ENCODE data around the gene PBX4.

The PBX4 gene

DNA sequence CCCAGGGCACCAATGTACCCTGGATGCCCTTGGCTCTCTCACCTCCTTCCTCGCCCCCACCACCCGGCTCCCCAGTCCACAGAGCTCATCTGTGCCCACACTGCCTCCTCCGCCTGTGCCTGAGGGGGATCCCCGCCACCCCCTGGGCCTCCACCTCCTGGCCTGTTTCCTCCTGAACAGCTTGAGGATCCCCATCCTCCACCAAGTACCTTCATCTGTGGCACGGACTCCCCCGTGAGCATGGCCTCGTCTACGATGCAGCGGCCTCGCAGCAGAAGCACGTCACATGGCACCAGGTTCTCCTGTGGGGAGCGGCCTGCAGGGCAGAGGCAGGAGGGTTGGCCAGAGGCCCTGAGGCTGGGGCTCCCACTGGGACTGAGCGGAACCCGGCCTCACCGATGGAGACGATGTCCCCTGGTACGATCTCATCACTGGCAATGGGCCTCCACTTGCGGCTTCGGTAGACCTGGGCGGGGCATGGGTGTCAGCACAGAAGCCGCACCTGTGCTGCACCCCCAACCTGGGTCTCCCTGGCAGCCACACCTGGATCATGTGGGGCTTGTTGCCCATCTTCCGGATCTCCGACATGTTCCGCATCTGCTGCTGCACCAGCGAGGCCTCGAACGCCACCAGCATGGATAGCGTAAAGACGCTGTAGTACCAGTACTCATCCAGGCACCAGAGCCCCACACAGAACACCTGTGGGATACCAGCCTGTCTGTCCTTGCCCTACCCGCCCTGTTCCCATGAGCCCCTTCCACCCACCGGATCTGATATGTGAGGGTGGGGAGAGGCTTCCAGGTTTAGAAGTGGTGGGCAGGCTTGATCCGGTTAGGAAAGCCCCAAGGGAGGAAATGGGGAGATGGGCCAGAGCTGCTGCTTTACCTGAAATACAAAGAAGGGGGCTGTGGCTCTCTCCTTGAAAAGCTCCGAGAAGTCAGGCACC lies 38.2 kb upstream of the PBX4 start:
- Histone ChIP-seq H2AFZ (ENCODE audit: low read length, unreplicated experiment) (no peak overlapping the region), H3K36me3 (ENCODE audit: insufficient read depth, low read length) (0 out of 2 replicates have a peak, but pooled peaks cover 6% of the 10 kb centered on the region), H3K4me1 (ENCODE audit: control insufficient read depth, insufficient read depth, low read length, unreplicated experiment) (peaks cover 7% of the 10 kb centered on the region), H3K4me3 (ENCODE audit: low read depth, low read length) (no peak overlapping the region), H3K79me2 (ENCODE audit: control insufficient read depth, insufficient read depth, low read length, unreplicated experiment) (peaks cover 8% of the 10 kb centered on the region), H3K27me3 (ENCODE audit: insufficient read depth, low read length) (no peaks in the 10 kb centered on the region), H3K27ac (ENCODE audit: low read depth, low read length) (no peak overlapping the region)

DNA sequence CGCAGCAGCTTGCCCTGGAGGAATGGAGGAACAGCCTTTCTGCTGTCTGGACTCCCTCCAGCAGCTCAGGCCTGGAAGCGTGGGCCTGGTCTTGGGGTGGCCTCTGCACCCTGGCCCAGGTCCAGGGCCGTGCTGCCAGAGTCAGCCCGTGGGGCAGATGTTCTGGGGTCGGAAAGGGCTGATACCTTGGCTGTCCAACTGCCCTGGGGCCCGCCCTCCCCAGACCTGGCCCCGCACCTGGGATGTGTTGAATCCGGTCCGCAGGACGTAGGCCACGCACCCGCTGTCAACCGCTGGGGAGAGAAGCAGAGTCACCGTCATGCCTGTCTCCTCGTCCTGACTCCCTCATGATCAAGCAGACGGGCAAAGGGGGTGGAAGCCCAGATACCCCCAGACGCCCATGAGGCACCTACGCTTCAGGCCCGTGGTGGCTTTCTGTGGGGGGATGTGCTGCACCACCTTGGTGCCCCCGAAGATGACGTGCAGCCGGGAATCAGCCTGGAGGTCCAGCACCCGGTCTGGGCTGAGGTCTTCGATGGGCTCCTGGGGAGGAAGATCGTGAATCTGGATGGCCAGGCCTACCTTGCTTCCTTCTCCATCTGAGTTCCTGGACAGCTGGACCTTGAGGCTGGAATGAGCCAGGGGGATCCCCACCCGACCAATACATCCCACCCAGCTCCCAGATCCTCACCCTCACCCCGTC lies 37.3 kb upstream of the PBX4 start:
- Histone ChIP-seq H2AFZ (ENCODE audit: low read length, unreplicated experiment) (no peak overlapping the region), H3K27ac (ENCODE audit: low read depth, low read length) (no peak overlapping the region), H3K27me3 (ENCODE audit: insufficient read depth, low read length) (no peaks in the 10 kb centered on the region), H3K36me3 (ENCODE audit: insufficient read depth, low read length) (0 out of 2 replicates have a peak, but pooled peaks cover 6% of the 10 kb centered on the region), H3K4me1 (ENCODE audit: control insufficient read depth, insufficient read depth, low read length, unreplicated experiment) (no peaks in the 10 kb centered on the region), H3K79me2 (ENCODE audit: control insufficient read depth, insufficient read depth, low read length, unreplicated experiment) (no peaks in the 10 kb centered on the region), H3K4me3 (ENCODE audit: low read depth, low read length) (no peak overlapping the region)

DNA sequence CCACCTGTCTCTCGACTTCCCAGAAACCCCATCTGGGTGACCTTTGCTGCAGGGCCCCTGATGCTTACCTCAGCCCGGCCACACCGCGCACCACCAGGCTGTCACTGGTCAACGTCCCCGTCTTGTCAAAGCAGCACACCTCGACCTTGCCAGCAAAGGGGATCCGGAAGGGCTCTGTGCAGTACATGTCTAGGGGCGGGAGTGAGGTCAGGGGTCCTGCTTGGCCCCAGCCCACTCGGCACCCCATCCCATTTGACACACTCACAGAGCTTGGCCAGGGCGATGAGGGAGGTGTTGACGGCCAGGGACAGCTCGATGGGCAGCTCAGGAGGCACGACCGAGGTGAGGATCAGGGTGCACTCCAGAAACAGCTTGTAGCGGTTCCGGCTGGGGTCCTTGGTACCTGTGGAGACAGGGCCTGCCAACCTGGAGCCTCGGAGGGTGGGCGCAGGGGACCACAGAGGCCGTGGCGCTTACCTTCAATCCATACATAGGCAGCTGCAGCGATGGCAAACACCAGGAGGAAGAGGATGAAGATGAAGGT lies 36.6 kb upstream of the PBX4 start:
- no peaks in the 10 kb centered on the region for H3K27me3 ChIP-seq (ENCODE audit: insufficient read depth, low read length)
- no peak overlapping the region for H3K27ac ChIP-seq (ENCODE audit: low read depth, low read length)
- no peaks in the 10 kb centered on the region for H3K4me1 ChIP-seq (ENCODE audit: control insufficient read depth, insufficient read depth, low read length, unreplicated experiment)
- no peaks in the 10 kb centered on the region for H3K79me2 ChIP-seq (ENCODE audit: control insufficient read depth, insufficient read depth, low read length, unreplicated experiment)
- no peak overlapping the region for H3K4me3 ChIP-seq (ENCODE audit: low read depth, low read length)
- 0 out of 2 replicates have a peak, but pooled peaks cover 6% of the 10 kb centered on the region for H3K36me3 ChIP-seq (ENCODE audit: insufficient read depth, low read length)
- H2AFZ ChIP-seq (ENCODE audit: low read length, unreplicated experiment) = no peak overlapping the region

DNA sequence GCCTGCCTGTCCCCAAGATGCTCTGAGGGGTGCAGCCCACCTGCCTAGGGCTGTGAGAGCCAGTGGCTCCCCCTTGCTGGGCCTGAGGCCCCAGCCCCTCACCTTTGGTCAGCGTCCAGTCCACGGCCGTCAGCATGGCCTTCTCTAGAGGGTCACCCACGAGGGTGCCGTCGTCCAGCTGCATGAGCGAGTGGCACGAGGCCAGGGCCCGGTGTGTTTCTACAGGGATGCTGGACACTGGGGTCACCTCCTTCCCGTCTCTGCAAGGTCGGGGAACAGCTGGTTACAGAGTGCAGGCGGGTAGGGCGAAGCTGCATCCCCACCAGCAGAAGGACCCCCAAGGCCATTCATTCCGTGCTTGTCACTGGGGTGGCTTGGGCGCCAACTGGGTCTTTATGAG lies 36.0 kb upstream of the PBX4 start:
- Histone ChIP-seq H3K79me2 (ENCODE audit: control insufficient read depth, insufficient read depth, low read length, unreplicated experiment) (no peaks in the 10 kb centered on the region), H3K27ac (ENCODE audit: low read depth, low read length) (no peak overlapping the region), H3K36me3 (ENCODE audit: insufficient read depth, low read length) (0 out of 2 replicates have a peak, but pooled peaks cover 6% of the 10 kb centered on the region), H2AFZ (ENCODE audit: low read length, unreplicated experiment) (no peak overlapping the region), H3K27me3 (ENCODE audit: insufficient read depth, low read length) (no peaks in the 10 kb centered on the region), H3K4me3 (ENCODE audit: low read depth, low read length) (no peak overlapping the region), H3K4me1 (ENCODE audit: control insufficient read depth, insufficient read depth, low read length, unreplicated experiment) (no peaks in the 10 kb centered on the region)

DNA sequence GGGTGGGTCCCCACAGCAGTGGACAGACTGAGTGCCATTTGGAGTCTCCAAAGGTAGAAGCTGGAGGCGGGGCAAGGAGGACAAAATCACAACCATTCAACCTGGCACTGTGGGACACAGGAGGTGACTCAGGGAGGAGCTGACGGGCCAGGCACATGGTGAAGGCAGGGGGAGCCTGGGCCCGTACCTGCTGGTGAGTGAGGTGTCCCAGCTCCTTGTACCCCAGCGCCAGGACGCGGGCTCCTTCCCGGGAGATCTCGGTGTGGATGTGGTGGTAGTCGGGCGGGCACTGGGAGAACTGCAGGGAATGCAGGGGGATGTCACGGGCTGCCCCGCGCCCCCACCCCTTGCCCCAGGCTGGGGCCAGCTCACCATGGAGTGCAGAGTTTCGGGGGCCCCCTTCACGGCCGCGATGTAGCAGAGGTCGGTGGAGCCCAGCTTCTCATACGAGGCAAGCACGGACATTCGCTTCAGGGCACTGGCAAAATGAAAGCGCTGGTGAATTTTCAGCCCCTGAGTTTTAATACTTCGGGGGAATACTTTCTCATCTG lies 35.2 kb upstream of the PBX4 start:
- no peak overlapping the region for H3K4me3 ChIP-seq (ENCODE audit: low read depth, low read length)
- H3K27ac ChIP-seq (ENCODE audit: low read depth, low read length) = no peak overlapping the region
- H3K36me3 ChIP-seq (ENCODE audit: insufficient read depth, low read length) = 0 out of 2 replicates have a peak, but pooled peaks cover 6% of the 10 kb centered on the region
- H3K79me2 ChIP-seq (ENCODE audit: control insufficient read depth, insufficient read depth, low read length, unreplicated experiment) = no peaks in the 10 kb centered on the region
- H2AFZ ChIP-seq (ENCODE audit: low read length, unreplicated experiment) = no peak overlapping the region
- no peaks in the 10 kb centered on the region for H3K4me1 ChIP-seq (ENCODE audit: control insufficient read depth, insufficient read depth, low read length, unreplicated experiment)
- H3K27me3 ChIP-seq (ENCODE audit: insufficient read depth, low read length) = no peaks in the 10 kb centered on the region

DNA sequence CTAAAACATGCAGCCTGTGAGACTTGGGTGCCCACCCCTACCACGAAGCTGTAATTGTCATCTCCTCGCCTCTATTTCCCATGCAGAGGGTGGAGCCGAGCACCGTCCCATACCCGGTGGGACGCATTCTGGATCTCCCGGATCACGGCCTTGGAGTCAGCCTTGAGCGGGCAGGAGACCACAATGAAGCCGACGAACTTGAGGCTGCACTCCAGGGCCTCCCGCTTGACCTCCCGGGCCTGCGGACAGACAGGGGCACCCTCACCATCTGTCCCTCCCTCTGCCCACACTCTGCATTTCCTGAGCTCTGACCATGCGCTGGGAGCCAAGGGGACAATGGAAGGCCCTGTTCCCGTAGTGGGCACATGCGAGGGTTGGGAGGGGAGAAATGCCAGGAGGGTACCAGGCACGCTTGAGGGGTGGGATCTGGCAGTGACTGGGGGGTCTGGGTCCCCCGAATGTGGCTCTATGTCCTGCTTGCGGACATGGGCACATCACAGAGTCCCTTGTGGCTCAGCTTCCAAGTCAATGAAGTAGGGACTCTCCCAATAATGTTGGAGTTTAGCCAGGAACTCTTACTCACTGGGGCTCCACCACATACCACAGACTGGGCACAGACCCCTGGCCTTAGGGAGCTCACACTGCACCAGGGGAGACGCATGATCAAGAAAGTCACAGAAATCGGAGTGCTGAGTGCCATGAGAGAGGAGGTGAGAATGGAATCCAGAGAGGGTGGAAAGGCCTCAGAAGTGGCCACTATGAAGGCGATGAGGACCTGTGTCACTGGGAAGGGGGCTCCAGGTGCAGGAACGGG lies 34.2 kb upstream of the PBX4 start:
- no peak overlapping the region for H3K4me3 ChIP-seq (ENCODE audit: low read depth, low read length)
- no peaks in the 10 kb centered on the region for H3K4me1 ChIP-seq (ENCODE audit: control insufficient read depth, insufficient read depth, low read length, unreplicated experiment)
- no peaks in the 10 kb centered on the region for H3K27me3 ChIP-seq (ENCODE audit: insufficient read depth, low read length)
- no peak overlapping the region for H2AFZ ChIP-seq (ENCODE audit: low read length, unreplicated experiment)
- no peaks in the 10 kb centered on the region for H3K36me3 ChIP-seq (ENCODE audit: insufficient read depth, low read length)
- no peak overlapping the region for H3K27ac ChIP-seq (ENCODE audit: low read depth, low read length)
- no peaks in the 10 kb centered on the region for H3K79me2 ChIP-seq (ENCODE audit: control insufficient read depth, insufficient read depth, low read length, unreplicated experiment)

DNA sequence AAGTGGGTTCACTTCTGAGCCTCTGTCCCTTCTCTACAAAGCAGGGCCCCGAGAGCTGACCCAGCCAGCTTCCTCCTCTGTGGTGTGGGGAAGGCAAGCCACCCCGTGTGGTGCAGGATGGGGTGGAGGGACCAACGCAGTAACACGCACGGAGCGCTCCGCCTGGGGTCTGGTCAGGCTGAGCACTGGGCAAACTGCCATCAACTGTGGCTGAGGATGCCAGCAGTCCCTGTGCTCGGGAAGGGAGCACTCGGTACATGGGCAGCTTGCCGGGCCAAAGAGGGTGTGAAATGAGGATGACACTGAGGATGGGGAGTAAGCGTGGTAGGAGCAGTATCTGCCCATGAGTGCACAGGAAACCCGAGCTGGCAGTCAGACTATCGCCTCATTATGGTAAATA lies 32.6 kb upstream of the PBX4 start:
- Histone ChIP-seq H3K79me2 (ENCODE audit: control insufficient read depth, insufficient read depth, low read length, unreplicated experiment) (no peaks in the 10 kb centered on the region), H3K27ac (ENCODE audit: low read depth, low read length) (no peak overlapping the region), H3K36me3 (ENCODE audit: insufficient read depth, low read length) (no peaks in the 10 kb centered on the region)

DNA sequence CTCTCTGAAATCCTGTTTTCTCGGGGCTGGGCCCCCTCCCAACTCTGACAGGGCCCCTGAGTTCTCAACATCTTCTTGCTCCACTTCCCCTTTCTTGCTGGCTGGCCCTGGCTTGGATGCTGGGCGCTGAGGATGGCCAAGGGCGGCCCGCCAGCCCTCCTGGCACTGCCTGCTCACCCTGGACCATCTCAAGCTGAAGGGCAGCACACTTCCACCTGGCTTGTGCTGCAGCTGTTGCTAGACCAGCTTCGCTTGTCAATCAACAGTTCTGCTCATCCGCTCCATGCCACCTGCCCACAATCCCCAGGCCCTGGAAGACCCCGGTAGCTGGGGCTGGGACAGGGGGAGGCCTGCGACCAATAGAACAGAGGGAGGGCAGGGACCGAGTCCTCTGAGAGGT lies 31.8 kb upstream of the PBX4 start:
- no peak overlapping the region for H2AFZ ChIP-seq (ENCODE audit: low read length, unreplicated experiment)
- H3K4me1 ChIP-seq (ENCODE audit: control insufficient read depth, insufficient read depth, low read length, unreplicated experiment) = no peaks in the 10 kb centered on the region
- H3K27ac ChIP-seq (ENCODE audit: low read depth, low read length) = no peak overlapping the region
- no peak overlapping the region for H3K4me3 ChIP-seq (ENCODE audit: low read depth, low read length)
- H3K36me3 ChIP-seq (ENCODE audit: insufficient read depth, low read length) = no peaks in the 10 kb centered on the region
- no peaks in the 10 kb centered on the region for H3K79me2 ChIP-seq (ENCODE audit: control insufficient read depth, insufficient read depth, low read length, unreplicated experiment)
- H3K27me3 ChIP-seq (ENCODE audit: insufficient read depth, low read length) = no peaks in the 10 kb centered on the region

More for the DNA sequence above, 32.6 kb upstream of the PBX4 start:
- Histone ChIP-seq H3K4me3 (ENCODE audit: low read depth, low read length) (no peak overlapping the region), H3K4me1 (ENCODE audit: control insufficient read depth, insufficient read depth, low read length, unreplicated experiment) (no peaks in the 10 kb centered on the region), H2AFZ (ENCODE audit: low read length, unreplicated experiment) (no peak overlapping the region), H3K27me3 (ENCODE audit: insufficient read depth, low read length) (no peaks in the 10 kb centered on the region)

DNA sequence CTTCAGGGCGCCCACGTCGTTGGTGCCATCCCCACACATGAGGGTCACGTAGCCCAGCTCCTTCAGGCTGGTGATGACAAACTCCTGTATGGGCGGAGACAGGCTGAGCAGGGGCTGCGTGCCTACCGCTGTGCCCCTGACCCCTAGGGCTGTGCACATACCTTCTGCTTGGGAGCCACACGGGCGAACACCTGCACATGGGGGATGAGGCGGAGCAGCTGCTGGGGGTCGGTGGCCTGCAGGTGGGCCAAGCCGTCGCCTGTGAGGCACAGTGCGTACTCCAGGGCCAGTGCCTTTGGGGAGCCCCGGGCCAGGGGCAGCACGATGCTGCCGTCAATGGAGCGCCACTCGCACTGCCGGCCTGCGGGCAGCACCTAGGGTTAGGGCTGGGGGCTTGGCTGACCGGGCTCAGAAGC lies 31.1 kb upstream of the PBX4 start:
- Histone ChIP-seq H3K36me3 (ENCODE audit: insufficient read depth, low read length) (no peaks in the 10 kb centered on the region), H2AFZ (ENCODE audit: low read length, unreplicated experiment) (no peak overlapping the region), H3K4me1 (ENCODE audit: control insufficient read depth, insufficient read depth, low read length, unreplicated experiment) (no peaks in the 10 kb centered on the region), H3K4me3 (ENCODE audit: low read depth, low read length) (no peak overlapping the region), H3K79me2 (ENCODE audit: control insufficient read depth, insufficient read depth, low read length, unreplicated experiment) (no peaks in the 10 kb centered on the region), H3K27me3 (ENCODE audit: insufficient read depth, low read length) (no peaks in the 10 kb centered on the region), H3K27ac (ENCODE audit: low read depth, low read length) (no peak overlapping the region)

DNA sequence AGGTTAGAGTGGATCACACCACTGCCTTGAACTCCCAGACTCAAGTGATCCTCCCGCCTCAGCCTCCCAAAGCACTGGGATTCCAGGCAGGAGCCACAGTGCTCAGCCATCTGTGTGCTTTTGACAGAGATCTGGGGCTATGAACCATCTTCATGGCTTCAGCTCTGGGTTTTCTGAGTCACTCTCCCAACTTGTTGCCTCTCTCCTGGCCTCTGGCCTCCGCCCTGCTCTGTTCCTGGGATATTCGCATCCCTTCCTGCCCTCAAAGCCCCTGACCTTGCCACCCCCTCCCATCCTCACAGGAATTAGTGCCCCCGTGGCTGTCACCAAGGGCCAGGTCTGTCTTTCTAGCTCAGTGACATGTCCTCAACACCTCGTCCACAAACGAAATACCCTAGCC lies 30.7 kb upstream of the PBX4 start:
- no peaks in the 10 kb centered on the region for H3K4me1 ChIP-seq (ENCODE audit: control insufficient read depth, insufficient read depth, low read length, unreplicated experiment)
- no peak overlapping the region for H3K27ac ChIP-seq (ENCODE audit: low read depth, low read length)
- H3K27me3 ChIP-seq (ENCODE audit: insufficient read depth, low read length) = no peaks in the 10 kb centered on the region
- H3K4me3 ChIP-seq (ENCODE audit: low read depth, low read length) = no peak overlapping the region
- no peaks in the 10 kb centered on the region for H3K36me3 ChIP-seq (ENCODE audit: insufficient read depth, low read length)
- no peak overlapping the region for H2AFZ ChIP-seq (ENCODE audit: low read length, unreplicated experiment)
- no peaks in the 10 kb centered on the region for H3K79me2 ChIP-seq (ENCODE audit: control insufficient read depth, insufficient read depth, low read length, unreplicated experiment)

All from ACC112 (cell line).